NOMO-1 treated with dmso at 0.1 percent for 144 hours (cell line): ENCODE data around the gene CDH2.

Experiments
- DNase-seq: peaks from one replicate; lab custom pipeline; 2025; ENCODE audit not compliant: unreplicated experiment; lab: John Stamatoyannopoulos, UW

The CDH2 gene

DNA sequence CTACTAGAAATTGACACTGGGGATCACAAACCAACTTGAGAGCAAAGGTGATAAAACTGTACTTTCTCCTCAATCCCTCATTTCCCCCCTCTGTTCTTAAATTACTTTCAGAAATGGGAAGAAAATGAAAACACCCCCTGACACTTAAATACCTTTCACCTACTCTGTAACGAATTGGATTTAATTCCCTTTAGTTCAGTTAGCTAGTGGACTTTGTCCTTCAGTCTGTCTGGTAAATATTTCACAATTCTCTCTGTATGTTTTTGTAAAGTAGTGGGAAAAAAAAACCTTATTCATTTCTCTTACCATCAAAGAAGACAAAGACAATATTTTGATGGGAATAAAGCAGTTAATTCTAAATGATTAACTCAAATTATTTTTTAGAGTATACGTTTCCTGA lies 85.7 kb downstream of the CDH2 start:
- no peak for DNase-seq

DNA sequence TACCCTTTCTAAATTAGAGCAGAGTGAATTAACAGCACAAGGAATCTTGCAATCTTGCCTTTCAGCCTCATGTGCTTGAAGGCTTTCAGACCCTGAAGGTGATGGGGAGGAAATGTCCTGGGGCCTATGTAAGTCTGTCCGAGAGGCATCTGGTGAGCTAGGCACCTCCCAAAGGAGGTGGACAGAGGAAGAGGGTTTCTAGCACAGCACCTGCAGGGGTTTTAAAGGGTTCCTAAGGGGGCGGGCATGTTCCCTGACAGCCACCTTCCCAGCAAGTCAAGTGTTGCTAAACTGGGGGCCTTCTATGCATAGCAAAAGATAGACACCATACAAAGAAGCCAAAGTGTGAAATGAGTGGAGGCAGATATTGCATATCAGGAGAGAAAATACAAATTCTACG lies 88.5 kb downstream of the CDH2 start:
- DNase-seq: no peak

DNA sequence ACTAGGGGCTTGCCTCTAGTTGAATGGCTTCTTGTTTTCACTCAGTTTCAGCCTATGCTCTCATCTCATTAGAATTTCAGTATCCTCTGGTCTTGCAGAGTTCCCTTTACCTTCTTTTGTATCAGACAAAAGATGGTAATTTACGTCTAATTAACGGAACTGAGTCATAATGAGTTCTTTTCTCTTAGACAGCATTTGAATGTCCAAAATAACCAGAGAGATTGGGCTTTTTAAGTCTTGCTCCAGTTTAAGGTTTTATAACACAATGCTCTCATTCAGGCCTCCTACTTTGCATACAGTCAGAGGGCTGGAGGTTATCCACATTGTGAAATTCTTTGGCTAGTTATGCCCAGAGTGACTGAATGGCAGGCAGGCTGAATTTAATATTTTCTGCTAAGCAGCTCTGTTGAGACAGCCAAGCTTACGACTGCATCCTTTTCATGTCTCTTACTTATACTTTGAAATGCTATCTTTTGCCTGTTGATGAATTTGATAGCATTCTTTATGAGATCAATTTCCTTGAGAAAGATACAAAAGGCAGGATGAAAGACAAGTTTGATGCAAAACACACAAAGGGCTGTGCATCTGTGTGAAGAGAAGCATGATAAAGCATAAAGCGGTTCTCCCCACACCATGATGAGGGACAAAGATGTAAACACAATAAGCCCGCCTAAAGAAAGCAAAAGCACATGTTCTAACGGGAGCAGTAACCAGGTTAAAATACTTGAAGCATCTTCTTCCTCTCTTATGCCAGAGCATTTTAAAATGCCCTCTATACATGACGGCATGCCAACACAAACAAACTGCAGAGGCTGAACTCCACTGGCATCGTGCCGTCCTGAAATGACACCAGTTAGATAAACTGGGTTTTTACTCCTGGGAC lies 90.0 kb downstream of the CDH2 start:
- no peak for DNase-seq

DNA sequence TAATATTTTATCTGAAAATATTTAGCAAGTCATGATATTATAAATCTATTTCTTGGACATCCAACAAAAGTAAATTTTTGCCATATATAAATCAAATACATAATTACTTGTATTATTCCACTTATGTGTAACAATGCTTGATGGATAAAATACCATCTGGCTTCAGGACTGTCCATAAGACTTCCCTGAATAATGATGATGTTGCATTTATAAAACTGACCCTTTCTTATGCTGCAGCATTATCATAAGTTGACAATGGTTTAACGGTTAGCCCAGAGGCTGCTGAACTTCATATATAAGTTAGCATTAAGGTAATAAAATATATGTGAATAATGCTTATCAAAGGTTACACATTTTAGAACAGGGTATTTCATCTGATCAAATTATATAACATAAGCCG lies 95.4 kb downstream of the CDH2 start:
- no peak for DNase-seq

DNA sequence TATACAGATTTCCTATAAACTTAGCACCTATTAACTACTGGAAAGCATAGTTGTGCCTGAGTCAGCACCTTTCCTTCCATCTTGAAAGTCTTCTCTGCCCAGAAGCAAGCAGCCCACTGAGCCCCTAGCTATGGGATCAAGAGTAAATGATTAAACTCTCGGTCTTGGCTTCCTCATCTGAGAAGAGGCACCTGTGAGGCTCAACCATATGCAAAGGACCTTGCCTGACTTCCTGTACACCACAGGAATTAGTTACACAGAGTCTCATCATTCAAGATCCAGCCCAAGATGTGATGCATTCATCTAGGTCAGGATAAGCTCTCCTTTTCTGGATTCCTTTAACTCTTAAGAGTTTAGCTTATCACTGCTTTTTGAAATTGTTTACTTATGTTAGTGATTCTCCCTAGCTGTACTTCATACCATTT lies 96.0 kb downstream of the CDH2 start:
- no peak for DNase-seq

DNA sequence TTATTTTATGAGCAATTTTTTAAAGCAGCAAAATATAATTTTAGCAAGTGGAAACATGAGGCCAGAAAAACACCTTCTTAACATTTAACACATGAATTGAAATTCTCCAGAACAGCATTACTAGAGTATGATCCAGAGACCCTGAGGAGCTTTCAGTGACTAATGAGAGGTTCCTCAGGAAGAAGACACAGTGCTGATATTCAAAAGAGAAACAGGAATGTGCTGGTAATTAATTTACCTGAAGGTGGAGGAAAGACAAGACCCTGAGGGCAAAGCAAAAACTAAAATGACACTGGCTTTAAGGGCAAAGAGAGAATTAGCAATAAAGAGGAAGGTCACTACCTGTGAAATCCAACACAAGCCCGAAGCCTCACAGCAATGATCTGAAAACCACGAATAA lies 97.0 kb downstream of the CDH2 start:
- no peak for DNase-seq

DNA sequence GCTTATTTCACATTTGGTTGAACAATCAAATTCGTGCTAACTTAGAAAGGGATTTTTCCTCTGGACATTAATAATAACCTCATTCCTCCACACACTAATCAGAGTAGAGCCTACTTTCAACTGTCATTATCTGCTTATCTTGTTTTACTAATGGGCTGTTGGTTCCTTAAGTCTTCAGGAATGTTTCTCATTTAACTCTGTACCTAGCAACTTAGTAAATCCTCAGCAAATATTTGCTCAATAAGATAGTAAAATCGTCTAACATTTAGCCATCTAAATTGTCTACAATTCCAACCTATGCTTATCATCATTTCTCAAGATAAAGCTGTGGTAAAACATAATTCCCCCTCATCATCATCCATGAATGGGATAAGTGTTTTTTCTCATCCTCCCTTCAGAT lies 98.1 kb downstream of the CDH2 start:
- no peak for DNase-seq

DNA sequence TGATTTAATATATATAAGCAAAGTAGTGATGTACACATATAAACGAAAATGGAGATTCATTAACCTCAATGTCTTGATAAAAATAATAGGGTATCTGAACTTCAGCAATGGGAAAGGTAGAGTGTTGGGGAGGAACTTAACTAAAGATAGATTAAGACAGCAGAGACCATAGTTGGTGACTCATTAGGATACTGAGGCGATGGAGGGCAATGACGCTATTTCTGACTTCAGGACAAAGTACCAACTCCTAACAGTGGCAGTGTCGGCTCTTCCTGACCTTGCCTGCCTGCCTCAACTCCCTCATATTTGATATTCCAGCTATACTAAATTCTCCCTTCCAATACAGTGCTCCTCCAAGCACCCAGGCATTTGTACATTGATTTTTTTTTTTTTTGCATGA lies 98.6 kb downstream of the CDH2 start:
- DNase-seq: no peak

DNA sequence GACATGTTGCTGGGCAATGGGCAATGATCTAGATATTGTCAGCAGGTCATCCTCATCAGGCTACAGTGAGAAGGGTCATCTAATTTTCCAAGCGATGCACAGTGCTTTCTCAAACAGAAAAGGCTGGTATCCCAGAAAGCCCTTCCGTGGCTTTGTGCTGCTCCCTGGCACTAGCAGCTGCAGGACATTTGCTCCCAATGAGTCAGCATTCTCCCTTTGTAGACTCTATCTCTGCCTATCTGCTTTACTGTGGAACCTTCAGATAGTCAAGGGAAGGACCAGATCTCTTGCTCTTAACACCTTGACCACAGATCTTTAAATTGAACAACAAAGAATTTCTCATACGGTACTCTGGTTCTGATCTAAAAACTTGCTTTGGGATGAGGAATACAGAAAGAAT lies 101.4 kb downstream of the CDH2 start:
- no peak for DNase-seq

DNA sequence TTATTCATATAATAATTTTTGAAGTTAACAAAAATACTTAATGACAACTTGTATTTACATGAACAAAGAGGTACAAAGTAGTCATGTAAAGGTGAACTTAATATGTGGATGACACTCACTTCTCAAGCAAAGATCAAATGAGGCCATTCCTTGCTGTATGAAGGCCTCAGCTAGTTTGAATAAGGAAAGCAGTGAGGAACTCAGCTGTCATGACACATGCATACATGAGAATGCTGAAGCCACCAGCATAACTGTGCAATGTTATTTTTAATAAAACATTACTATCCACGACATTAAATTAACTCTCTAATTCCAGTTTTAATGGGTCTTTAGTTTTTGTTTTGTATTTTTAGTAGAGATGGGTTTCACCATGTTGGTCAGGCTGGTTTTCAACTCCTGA lies 102.9 kb downstream of the CDH2 start:
- DNase-seq: no peak

DNA sequence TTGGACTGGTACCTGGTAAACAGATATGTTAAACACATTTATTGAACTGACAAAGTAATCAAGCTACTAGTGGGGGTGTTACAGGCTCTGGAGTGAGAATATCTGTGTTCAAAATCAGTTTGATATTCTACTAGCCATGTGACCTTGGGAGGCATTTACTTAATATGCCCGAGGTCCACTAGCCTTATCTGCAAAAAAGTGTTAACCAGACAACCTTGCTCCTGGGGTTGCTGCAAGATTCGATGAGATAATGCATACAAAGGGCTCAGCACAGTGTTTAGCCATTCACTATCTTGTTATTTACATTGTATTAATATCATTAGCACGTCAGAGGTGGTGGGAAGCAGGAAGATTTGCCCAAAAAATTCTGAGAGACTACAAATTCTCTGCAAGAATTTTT lies 103.3 kb downstream of the CDH2 start:
- DNase-seq: no peak

DNA sequence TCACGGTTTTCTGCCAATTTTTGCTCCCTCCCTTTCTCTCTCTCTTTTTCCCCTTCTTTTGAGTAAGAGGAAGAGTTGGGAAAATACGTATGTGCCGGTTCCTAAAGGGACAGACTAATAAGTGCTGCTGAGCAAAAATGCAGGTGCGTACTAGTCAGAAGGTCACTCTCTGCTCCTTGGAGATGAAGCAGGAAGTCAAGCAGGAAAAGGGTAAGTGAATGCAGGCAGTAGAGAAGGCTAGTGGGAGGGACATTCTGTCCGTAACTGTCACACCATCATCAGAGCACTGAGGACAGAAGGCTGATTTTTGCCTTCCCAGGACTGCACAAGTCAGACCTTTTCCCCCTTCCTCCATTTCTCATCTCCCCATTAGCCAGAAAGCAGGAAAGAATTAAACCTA lies 105.7 kb downstream of the CDH2 start:
- DNase-seq: no peak

DNA sequence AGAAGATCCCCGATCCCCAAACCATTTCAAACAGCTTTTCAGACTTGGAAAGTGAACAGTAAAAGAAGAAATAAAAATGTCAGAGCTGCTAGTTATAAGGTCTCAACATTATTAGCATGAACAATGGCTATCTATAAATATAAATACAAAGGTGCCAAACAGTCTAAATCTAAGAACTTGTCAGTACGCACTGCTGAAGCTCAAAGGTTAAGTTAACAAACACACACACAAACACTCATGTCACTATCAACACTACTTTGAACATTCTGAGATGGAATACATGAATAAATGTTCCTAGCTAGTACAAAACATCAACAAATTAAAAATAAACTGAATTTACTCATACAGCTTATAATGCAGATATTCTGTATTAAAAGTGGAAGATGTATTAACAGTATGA lies 108.7 kb downstream of the CDH2 start:
- DNase-seq: no peak

DNA sequence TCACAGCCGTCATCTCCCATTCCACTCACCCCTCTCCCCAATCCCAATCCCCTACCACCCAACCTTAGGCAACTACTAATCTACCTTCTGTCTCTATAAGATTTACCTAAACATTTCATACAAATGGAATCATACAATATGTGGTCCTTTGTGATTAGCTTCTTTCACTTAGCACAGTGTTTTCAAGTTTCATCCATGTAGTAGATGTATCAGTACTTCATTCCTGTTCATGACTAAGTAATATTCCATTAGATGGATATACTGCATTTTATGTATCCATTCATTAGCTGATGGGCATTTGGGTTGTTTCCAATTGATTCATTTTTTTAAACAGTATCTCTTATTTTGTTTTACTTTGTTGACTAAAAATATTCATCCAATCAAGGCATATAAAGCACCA lies 109.6 kb downstream of the CDH2 start:
- no peak for DNase-seq

DNA sequence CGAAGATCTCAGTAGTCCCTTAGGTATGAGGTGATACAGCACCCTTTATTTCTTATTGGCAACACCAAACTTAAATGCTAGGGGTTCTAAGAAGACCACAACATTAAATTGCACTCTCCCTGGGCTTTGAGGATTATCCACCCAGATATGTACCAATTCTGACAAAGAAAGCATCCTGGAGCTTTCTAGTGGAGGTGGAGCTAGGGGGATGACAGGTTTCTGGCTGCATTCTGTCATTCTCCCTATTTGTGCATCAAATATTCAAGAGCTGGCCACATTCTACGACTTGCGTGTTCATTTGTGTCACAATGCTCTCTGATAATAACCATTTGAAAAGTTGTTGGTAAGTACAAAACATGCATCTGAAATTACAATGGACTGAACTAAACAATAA lies 111.1 kb downstream of the CDH2 start:
- DNase-seq: no peak

DNA sequence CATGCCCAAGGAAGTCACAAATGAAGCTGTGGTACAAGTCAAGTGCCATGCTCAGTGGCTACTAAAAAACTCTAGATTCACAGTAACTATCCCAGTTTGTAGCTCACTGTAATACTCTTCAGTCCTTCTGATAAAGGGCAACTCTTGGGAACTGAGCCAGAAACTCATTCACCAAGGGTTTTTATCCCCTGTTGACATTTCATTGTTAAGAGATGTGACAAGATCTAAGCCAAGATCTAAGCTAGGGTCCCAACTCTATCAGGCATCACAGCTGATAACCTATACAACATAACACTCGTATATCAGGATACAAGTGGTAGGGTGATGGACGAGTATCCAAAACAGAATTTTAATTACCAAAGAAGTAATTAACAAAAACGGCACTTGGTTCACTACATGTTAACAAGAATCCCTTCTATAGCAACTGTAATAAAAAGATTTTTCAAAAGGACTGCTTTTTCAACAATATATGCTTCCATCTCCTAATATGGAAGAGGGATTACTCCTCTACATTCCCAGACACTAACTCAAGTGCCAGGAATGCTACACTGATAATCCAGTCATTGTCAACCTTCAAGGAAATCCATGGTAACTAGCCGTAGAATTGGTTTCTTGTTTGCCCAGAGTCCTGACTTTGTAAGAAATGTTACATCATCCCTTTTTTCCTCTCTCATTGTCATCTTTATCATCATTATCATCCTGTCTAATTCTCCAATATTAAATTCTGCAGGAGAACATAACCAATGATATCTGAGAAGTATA lies 111.7 kb downstream of the CDH2 start:
- DNase-seq: no peak

DNA sequence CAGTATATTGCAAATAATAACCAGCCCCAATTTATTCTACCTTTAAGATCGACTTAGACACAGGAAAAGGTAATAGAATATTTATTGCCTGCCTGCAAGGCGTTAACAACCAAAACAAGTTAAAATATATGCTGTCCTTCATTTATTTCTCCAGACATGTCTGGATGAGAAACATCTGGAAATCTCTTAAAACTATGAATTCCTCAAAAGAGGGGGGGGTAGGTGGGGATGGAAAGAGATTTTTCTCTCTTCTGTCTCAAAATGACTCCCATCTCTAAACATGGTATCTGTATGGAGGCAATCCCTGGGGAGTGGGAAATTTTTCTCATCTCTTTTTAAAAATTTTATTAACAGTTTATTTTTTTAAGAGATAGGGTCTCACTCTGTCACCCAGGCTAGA lies 113.0 kb downstream of the CDH2 start:
- DNase-seq: no peak

DNA sequence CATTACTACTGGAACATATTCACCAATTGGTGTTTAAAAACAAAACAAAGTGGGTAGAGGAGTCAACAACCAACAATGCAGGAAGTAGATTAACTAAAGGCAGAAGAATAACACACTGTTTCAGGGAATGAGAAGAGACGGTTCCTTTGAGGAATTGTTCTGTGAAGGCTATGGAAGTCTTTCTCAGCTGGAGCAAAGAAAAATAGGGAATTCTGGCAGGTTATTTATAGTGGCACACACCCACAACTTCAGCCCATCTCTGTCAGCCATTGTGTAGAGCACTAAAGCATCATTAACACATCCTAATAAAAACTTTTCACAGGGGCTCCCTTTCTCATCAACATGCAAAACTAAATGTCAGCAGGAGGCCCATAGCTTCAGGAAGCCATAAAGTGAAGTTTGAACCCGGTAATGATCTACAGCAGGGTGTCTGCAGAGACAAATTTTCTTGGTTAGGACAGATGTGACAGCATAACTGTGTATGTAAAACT lies 113.6 kb downstream of the CDH2 start:
- no peak for DNase-seq

DNA sequence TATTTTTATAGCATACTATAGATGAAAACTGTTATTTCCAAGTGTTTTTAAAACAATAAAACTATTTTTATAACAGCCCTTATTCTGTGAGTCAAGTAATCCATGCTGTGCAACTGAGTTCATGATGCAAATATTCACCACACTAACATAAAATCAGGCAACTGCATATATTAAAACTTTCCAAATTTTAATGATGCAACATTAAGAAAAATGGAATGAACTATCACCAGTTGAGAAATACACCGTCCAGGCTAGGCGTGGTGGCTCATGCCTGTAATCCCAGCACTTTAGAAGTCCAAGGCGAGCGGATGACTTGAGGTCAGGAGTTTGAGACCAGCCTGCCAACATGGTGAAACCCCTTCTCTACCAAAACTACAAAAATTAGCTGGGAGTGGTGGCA lies 114.5 kb downstream of the CDH2 start:
- no peak for DNase-seq

DNA sequence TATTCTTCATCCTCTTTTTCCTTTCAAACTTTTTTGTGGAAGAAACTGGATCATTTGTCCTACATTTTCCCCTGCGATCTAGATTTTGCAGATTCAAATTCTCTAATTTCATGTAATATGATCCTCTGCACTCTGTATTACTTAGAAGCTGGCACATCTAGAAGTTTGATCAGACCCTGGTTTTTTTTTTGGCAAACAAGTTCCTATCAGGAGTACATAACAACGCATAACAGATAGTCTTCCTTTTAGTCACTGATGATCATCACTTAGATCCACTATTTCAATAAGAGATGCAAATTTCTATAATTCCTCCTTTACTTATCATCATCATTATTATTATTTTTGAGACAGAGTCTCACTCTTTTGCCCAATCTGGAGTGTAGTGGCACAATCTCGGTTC lies 117.1 kb downstream of the CDH2 start:
- no peak for DNase-seq

DNA sequence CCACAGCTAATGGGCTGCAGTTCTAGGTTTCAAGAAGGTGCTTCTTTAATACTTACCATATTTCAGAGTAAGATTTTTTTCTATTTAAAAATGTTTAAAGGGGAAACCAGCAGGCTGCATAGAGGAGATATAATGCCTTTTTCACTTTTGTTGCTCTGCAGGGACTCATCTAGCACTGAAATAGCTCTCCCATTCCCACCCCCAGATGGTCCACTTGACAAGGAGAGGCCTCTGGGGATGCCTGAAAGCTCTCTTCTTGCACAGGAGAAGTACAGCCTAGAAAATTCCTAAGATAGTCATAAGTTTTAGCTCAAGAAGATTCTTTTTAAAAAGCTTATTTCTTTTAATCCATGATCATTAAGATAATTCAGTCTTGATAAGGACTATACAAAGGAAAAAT lies 126.4 kb downstream of the CDH2 start:
- no peak for DNase-seq

DNA sequence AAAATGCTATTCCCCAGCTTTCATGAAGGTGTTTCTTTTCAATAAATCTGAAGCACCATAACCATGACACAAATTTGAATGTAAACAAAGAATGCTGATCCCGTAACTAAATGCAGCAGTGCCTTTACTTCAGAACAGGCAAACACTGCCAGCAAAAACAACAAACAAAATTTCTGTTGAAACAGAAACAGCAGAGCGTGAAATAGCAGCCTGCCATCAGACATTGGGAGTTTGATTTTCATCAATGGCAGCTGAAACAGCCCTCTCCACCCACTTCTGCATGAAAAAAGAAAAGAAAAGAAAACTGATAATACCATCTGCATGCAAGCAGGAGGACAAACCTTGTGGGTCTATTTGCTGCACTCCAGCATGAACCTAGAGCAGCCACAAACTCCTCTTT lies 128.3 kb downstream of the CDH2 start:
- no peak for DNase-seq
